Ovary (tissue), 3 donors: Measurements from ENCODE around the gene ROPN1L.

Experiments
- EP300 ChIP-seq: sonication (generic); formaldehyde crosslinking; IDR thresholded peaks from one replicate; pipeline ENCODE4 v1.6.1; 2017; ENCODE audit warnings: antibody characterized with exemption
- POLR2A ChIP-seq: fragments of 450-650 bp; IDR thresholded peaks from one replicate; pipeline ENCODE4 v1.6.1; 2017; ENCODE audit warnings: antibody characterized with exemption, mild to moderate bottlenecking, moderate library complexity
- TF ChIP-seq, protein P1 (sequence below), 3 donors: fragments of 450-650 bp in 2 of 3; fragments of 200-600 bp in 1 of 3; IDR thresholded peaks; one replicate each; pipeline versions ENCODE4 v1.5.1 to v1.8.0; 2016 to 2022; ENCODE audit warnings: antibody characterized with exemption in 3 of 3, mild to moderate bottlenecking in 1 of 3
- donor health status: DM: no; HTN: no; CAD: no.

DNA sequence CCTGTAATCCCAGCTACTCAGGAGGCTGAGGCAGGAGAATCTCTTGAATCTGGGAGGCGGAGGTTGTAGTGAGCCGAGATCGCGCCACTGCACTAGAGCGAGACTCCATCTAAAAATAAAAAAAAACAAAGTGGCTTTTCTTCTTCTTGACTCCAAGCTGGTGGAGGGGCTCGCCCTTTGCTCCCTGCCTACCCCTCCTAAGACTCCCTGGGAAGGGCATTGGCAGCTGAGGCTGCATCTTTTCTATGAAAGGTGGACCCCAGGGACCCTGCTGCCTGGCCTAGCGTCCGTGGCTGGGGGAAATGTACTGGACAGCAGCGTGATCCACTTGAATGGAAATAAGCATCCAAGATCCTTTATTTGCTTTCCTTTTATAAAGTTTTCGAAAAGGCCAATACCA, 24.0 kb downstream of the ROPN1L start:
- TF ChIP-seq, protein P1, sequence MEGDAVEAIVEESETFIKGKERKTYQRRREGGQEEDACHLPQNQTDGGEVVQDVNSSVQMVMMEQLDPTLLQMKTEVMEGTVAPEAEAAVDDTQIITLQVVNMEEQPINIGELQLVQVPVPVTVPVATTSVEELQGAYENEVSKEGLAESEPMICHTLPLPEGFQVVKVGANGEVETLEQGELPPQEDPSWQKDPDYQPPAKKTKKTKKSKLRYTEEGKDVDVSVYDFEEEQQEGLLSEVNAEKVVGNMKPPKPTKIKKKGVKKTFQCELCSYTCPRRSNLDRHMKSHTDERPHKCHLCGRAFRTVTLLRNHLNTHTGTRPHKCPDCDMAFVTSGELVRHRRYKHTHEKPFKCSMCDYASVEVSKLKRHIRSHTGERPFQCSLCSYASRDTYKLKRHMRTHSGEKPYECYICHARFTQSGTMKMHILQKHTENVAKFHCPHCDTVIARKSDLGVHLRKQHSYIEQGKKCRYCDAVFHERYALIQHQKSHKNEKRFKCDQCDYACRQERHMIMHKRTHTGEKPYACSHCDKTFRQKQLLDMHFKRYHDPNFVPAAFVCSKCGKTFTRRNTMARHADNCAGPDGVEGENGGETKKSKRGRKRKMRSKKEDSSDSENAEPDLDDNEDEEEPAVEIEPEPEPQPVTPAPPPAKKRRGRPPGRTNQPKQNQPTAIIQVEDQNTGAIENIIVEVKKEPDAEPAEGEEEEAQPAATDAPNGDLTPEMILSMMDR (IDR thresholded peaks at IDR 0.05), result no peak
- TF ChIP-seq POLR2A (no peak), EP300 (no peak)
